OCI-LY1 (cell line): Measurements from ENCODE around the gene ALAD.

Experiments used
- H2AFZ ChIP-seq: fragments of 200-600 bp; sonication (generic), shearing (Covaris generic); 2 replicates; pipeline ENCODE4 v1.6.0; 2014; ENCODE audit warnings: antibody characterized with exemption, mild to moderate bottlenecking, low read length
- H3F3A ChIP-seq: fragments of 200-600 bp; sonication (generic), shearing (Covaris generic); 2 replicates; pipeline ENCODE4 v1.6.0; 2014; ENCODE audit warnings: mild to moderate bottlenecking, antibody characterized with exemption, low read length, moderate library complexity; ENCODE audit not compliant: insufficient read depth
- H3K27ac ChIP-seq: fragments of 200-600 bp; sonication (generic); 2 replicates; pipeline ENCODE4 v1.5.1; 2014; ENCODE audit warnings: low read length, mixed run types, mild to moderate bottlenecking, low read depth; ENCODE audit not compliant: poor library complexity, severe bottlenecking
- H3K27me3 ChIP-seq: fragments of 200-600 bp; sonication (generic); 2 replicates; pipeline ENCODE4 v1.6.0; 2014; ENCODE audit warnings: antibody characterized with exemption, mild to moderate bottlenecking, low read length, moderate library complexity; ENCODE audit not compliant: insufficient read depth
- H3K36me3 ChIP-seq: fragments of 200-600 bp; sonication (generic); 2 replicates; pipeline ENCODE4 v1.6.1; 2014; ENCODE audit warnings: mild to moderate bottlenecking, antibody characterized with exemption, low read length, moderate library complexity, mixed read lengths; ENCODE audit not compliant: insufficient read depth
- H3K4me1 ChIP-seq: fragments of 200-600 bp; sonication (generic); 2 replicates; pipeline ENCODE4 v1.5.1; 2014; ENCODE audit warnings: mild to moderate bottlenecking, low read length, moderate library complexity; ENCODE audit not compliant: insufficient read depth, severe bottlenecking
- H3K4me2 ChIP-seq: fragments of 200-600 bp; sonication (generic), shearing (Covaris generic); 2 replicates; pipeline ENCODE4 v1.6.1; 2014; ENCODE audit warnings: low read length
- H3K4me3 ChIP-seq: fragments of 200-600 bp; sonication (generic); 2 replicates; pipeline ENCODE4 v1.5.1; 2014; ENCODE audit warnings: low read length, low read depth, mild to moderate bottlenecking, mixed read lengths; ENCODE audit not compliant: poor library complexity, severe bottlenecking
- H3K79me2 ChIP-seq: fragments of 200-600 bp; shearing (Covaris generic); 2 replicates; pipeline ENCODE4 v1.6.1; 2016; ENCODE audit warnings: mixed run types, low read length, mixed read lengths; ENCODE audit not compliant: insufficient read depth
- H3K9ac ChIP-seq: fragments of 200-600 bp; sonication (generic), shearing (Covaris generic); 2 replicates; pipeline ENCODE4 v1.6.1; 2014; ENCODE audit warnings: mild to moderate bottlenecking, low read length, mixed read lengths
- H3K9me2 ChIP-seq: fragments of 200-600 bp; sonication (generic), shearing (Covaris generic); 2 replicates; pipeline ENCODE4 v1.6.1; 2014; ENCODE audit warnings: low read depth, mild to moderate bottlenecking, low read length, mixed read lengths
- H3K9me3 ChIP-seq: fragments of 200-600 bp; shearing (Covaris generic); 2 replicates; pipeline ENCODE4 v1.6.1; 2014; ENCODE audit warnings: low read length, mixed read lengths
- H4K20me1 ChIP-seq: fragments of 200-600 bp; sonication (generic), shearing (Covaris generic); 2 replicates; pipeline ENCODE4 v1.6.0; 2016; ENCODE audit warnings: mild to moderate bottlenecking, low read length; ENCODE audit not compliant: insufficient read depth
- EZH2 ChIP-seq: fragments of 200-600 bp; sonication (generic), shearing (Covaris generic); IDR thresholded peaks from 2 replicates; pipeline ENCODE4 v1.8.0; 2017; ENCODE audit warnings: borderline replicate concordance, mixed run types, mild to moderate bottlenecking, antibody characterized with exemption, low read length, moderate library complexity, mixed read lengths
- TF ChIP-seq, protein P1 (sequence below): fragments of 200-600 bp; sonication (generic), shearing (Covaris generic); IDR thresholded peaks from 2 replicates; pipeline ENCODE4 v1.5.1; 2017; ENCODE audit warnings: mild to moderate bottlenecking, antibody characterized with exemption, low read length, moderate library complexity, mixed read lengths

Gene ALAD

GRCh38 chr9:113390192-113390960, 10.7 kb downstream of the ALAD start:
- peaks cover 56% of the 10 kb centered on the region for H3K36me3 ChIP-seq
- H2AFZ ChIP-seq, result no peak overlapping the region
- H3K27me3 ChIP-seq, result no peaks in the 10 kb centered on the region
- H3K9me2 ChIP-seq, result no peaks in the 10 kb centered on the region
- no peak overlapping the region for H3K9ac ChIP-seq
- H4K20me1 ChIP-seq, result no peaks in the 10 kb centered on the region
- H3K4me2 ChIP-seq, result no peak overlapping the region
- no peak overlapping the region for H3K4me3 ChIP-seq
- H3K79me2 ChIP-seq, result no peaks in the 10 kb centered on the region
- TF ChIP-seq, protein P1, sequence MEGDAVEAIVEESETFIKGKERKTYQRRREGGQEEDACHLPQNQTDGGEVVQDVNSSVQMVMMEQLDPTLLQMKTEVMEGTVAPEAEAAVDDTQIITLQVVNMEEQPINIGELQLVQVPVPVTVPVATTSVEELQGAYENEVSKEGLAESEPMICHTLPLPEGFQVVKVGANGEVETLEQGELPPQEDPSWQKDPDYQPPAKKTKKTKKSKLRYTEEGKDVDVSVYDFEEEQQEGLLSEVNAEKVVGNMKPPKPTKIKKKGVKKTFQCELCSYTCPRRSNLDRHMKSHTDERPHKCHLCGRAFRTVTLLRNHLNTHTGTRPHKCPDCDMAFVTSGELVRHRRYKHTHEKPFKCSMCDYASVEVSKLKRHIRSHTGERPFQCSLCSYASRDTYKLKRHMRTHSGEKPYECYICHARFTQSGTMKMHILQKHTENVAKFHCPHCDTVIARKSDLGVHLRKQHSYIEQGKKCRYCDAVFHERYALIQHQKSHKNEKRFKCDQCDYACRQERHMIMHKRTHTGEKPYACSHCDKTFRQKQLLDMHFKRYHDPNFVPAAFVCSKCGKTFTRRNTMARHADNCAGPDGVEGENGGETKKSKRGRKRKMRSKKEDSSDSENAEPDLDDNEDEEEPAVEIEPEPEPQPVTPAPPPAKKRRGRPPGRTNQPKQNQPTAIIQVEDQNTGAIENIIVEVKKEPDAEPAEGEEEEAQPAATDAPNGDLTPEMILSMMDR, result no peak
- no peak for TF ChIP-seq EZH2
- no peak overlapping the region for H3K27ac ChIP-seq
- no peaks in the 10 kb centered on the region for H3K9me3 ChIP-seq
- H3K4me1 ChIP-seq, result no peaks in the 10 kb centered on the region
- no peaks in the 10 kb centered on the region for H3F3A ChIP-seq

DNA sequence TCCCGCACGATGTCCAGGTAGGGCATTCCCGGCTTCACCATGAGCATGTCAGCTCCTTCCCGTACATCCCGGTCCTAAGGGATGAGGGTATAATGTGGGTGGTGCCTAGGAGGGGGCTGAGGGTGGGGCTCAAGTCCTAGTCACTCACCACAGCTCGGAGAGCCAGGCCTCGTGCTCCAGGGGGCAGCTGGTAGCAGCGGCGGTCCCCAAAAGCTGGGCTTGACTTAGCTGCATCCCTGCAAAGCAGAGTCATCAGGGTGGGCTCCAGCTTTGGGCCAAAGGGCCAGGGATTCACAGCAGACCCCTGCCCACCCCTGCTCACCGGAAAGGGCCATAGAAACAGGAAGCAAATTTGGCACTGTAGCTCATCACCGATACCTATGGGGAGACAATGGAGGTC, 11.6 kb downstream of the ALAD start:
- H3K36me3 ChIP-seq, result peaks cover 56% of the 10 kb centered on the region
- H3K4me1 ChIP-seq, result no peaks in the 10 kb centered on the region
- H3K9ac ChIP-seq, result no peak overlapping the region
- H2AFZ ChIP-seq, result no peak overlapping the region
- no peak overlapping the region for H3K4me3 ChIP-seq
- no peaks in the 10 kb centered on the region for H3F3A ChIP-seq
- H3K4me2 ChIP-seq, result no peak overlapping the region
- H4K20me1 ChIP-seq, result no peaks in the 10 kb centered on the region
- no peaks in the 10 kb centered on the region for H3K9me2 ChIP-seq
- TF ChIP-seq EZH2, result no peak
- TF ChIP-seq, protein P1, result no peak
- no peaks in the 10 kb centered on the region for H3K9me3 ChIP-seq
- no peak overlapping the region for H3K27ac ChIP-seq
- H3K79me2 ChIP-seq, result no peaks in the 10 kb centered on the region
- H3K27me3 ChIP-seq, result no peaks in the 10 kb centered on the region

DNA sequence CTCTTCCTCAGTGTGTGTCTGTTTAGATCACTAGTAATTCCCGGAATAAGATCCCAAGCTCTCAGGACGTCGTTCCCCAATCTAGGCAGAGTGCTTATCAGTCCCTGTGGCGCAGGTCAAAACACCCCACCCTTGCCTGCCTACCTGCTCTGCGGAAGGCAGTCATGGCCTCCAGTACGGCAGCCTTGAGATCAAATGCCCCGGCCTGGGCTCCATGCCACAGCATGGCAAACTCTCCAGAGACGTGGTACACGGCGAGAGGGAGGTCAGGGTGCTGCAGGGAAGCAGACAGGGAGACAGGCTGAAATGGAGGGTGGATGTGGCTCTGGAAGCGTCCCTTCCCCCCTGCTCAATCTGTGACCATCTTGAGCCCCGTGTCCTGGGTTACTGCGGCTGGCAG, 12.3 kb downstream of the ALAD start:
- Histone ChIP-seq H2AFZ (no peak overlapping the region), H3K27me3 (no peaks in the 10 kb centered on the region), H4K20me1 (no peaks in the 10 kb centered on the region), H3K4me3 (no peak overlapping the region), H3F3A (no peaks in the 10 kb centered on the region), H3K9ac (no peak overlapping the region), H3K36me3 (peaks cover 56% of the 10 kb centered on the region), H3K79me2 (no peaks in the 10 kb centered on the region), H3K9me2 (no peaks in the 10 kb centered on the region), H3K9me3 (no peaks in the 10 kb centered on the region), H3K27ac (no peak overlapping the region), H3K4me1 (no peaks in the 10 kb centered on the region), H3K4me2 (no peak overlapping the region)
- no peak for TF ChIP-seq EZH2
- TF ChIP-seq, protein P1, result no peak
